Neural crest cell (in vitro differentiated cells): Measurements from ENCODE around the gene CCDC141. TPM values are rescaled to one million over a fixed set of nuclear protein-coding genes. Genes with fewer than 3 reads are reported as not detected.

Experiments used
- DNase-seq: peaks from one replicate; pipeline ENCODE4 v3.0.0; 2021; ENCODE audit warnings: low read depth, mixed read lengths, low spot score
- H3K27ac Mint-ChIP-seq: one replicate; pipeline ENCODE4 v1.8.0; 2021; ENCODE audit warnings: mild to moderate bottlenecking, mixed read lengths; ENCODE audit not compliant: unreplicated experiment
- H3K27me3 Mint-ChIP-seq: 2 replicates; pipeline ENCODE4 v1.8.0; 2021; ENCODE audit warnings: low read depth, mild to moderate bottlenecking, mixed read lengths
- H3K36me3 Mint-ChIP-seq: 2 replicates; pipeline ENCODE4 v1.8.0; 2021; ENCODE audit warnings: low read depth, mild to moderate bottlenecking, mixed read lengths
- H3K4me1 Mint-ChIP-seq: 2 replicates; pipeline ENCODE4 v1.8.0; 2021; ENCODE audit warnings: mixed read lengths
- H3K4me3 Mint-ChIP-seq: one replicate; pipeline ENCODE4 v1.8.0; 2021; ENCODE audit warnings: mild to moderate bottlenecking, mixed read lengths
- H3K9me3 Mint-ChIP-seq: 2 replicates; pipeline ENCODE4 v1.8.0; 2021; ENCODE audit warnings: mixed read lengths
- CTCF ChIP-seq: fragments of 200-600 bp; sonication (generic); conservative IDR thresholded peaks from 2 replicates; pipeline ENCODE4 v1.5.0; 2021; ENCODE audit warnings: antibody characterized with exemption, mild to moderate bottlenecking
- total RNA-seq: library from RNA; stranded (reverse); gene quantifications from 2 replicates; pipeline ENCODE4 v1.2.1, GENCODE V29; 2021

The CCDC141 gene
- total RNA-seq, 1 donor from 2014 or later: not detected

DNA sequence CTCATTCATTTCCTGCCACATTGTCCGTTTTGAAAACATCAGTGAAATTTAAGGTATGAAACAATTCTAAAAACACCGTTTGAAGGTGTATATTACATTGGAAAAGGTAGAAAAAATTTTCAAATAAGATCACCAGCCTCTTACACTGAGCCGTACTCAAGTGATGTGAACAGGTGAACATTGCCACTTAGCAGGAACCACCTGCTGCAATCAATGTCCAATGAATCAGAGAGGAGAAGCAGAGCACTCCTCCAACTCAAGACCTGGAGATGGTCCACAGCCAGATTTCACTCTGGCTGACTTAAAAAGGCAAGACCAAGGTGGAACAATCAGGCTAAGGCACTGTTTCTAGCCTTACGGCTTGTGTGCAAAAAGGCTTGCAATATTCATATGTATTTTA lies 132.4 kb downstream of the CCDC141 start:
- H3K27me3 Mint-ChIP-seq: peaks cover 8% of the 10 kb centered on the region
- no peaks in the 10 kb centered on the region for H3K9me3 Mint-ChIP-seq
- H3K36me3 Mint-ChIP-seq: no peaks in the 10 kb centered on the region
- H3K4me1 Mint-ChIP-seq: no peaks in the 10 kb centered on the region
- no peak for TF ChIP-seq CTCF
- no peak for DNase-seq
- H3K27ac Mint-ChIP-seq: no peak overlapping the region
- H3K4me3 Mint-ChIP-seq: no peak overlapping the region

GRCh38 chr2:178915423-178916173 lies 134.3 kb downstream of the CCDC141 start:
- H3K27me3 Mint-ChIP-seq: peaks cover 8% of the 10 kb centered on the region
- DNase-seq: no peak
- H3K27ac Mint-ChIP-seq: no peak overlapping the region
- no peak for TF ChIP-seq CTCF
- H3K4me1 Mint-ChIP-seq: no peaks in the 10 kb centered on the region
- H3K4me3 Mint-ChIP-seq: no peak overlapping the region
- no peaks in the 10 kb centered on the region for H3K36me3 Mint-ChIP-seq
- no peaks in the 10 kb centered on the region for H3K9me3 Mint-ChIP-seq

DNA sequence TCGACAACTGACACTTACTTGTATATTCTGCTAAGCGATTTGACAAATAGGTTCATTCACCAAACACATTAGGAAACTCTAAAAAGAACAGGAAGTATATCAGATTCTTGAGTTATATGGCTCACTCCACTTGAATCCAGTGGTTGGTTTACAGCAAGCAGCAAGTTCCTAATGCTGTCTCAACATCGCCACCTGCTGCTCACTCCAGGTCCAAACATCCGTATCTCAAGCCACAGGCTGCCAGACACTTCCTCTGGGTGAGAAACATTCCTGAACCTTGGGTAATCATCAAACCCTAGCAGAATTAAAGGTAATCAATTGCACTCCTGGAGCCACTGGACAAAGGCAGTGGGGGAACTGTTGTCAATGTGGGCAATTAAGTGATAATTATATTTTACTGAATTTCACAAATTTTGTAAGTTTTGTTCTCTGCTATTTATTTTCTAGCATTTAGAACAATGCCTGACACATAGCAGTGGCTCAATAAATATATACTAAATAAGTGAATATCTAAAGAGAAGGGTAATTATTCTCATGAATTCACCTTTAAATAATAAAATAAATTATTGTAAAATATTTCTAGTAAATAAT lies 135.6 kb downstream of the CCDC141 start:
- DNase-seq: peak; percentile 76
- Mint-ChIP-seq H3K9me3 (no peaks in the 10 kb centered on the region), H3K4me1 (no peaks in the 10 kb centered on the region), H3K4me3 (no peak overlapping the region), H3K36me3 (no peaks in the 10 kb centered on the region), H3K27me3 (peaks cover 8% of the 10 kb centered on the region), H3K27ac (no peak overlapping the region)
- TF ChIP-seq CTCF: peak; percentile 86

DNA sequence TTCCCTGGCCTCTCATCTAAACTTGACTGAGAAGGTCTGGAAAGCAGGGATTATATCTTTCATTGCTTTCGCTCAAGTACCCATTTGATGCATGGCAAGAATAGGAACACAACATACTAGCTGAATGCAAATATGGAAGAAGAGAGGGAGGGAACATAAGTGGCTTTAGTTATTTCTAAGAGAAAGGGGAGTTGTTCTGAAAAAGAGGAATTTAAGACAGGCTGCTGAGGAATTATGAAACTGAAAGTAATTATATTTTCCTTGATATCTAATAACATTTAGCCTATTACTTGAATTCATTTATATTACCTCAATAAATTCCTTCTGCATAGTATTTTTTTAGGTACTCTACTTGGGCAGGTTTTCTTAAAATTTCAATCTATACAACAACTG lies 136.9 kb downstream of the CCDC141 start:
- TF ChIP-seq CTCF: no peak
- Mint-ChIP-seq H3K27ac (no peak overlapping the region), H3K4me3 (no peak overlapping the region), H3K27me3 (peaks cover 8% of the 10 kb centered on the region), H3K4me1 (no peaks in the 10 kb centered on the region), H3K9me3 (no peaks in the 10 kb centered on the region), H3K36me3 (no peaks in the 10 kb centered on the region)
- no peak for DNase-seq

GRCh38 chr2:178912416-178913048 lies 137.4 kb downstream of the CCDC141 start:
- no peak for TF ChIP-seq CTCF
- DNase-seq: no peak
- H3K4me3 Mint-ChIP-seq: no peak overlapping the region
- H3K27ac Mint-ChIP-seq: no peak overlapping the region
- H3K9me3 Mint-ChIP-seq: no peaks in the 10 kb centered on the region
- H3K36me3 Mint-ChIP-seq: no peaks in the 10 kb centered on the region
- no peaks in the 10 kb centered on the region for H3K4me1 Mint-ChIP-seq
- H3K27me3 Mint-ChIP-seq: peaks cover 8% of the 10 kb centered on the region
